Panc1 (cell line): ENCODE data around the gene YWHAG. TPM values are rescaled to one million over a fixed set of nuclear protein-coding genes. Genes with fewer than 3 reads are reported as not detected.

Experiments used
- ATAC-seq: fragments of 200-7000 bp; cut with Tn5 transposase; 2 replicates; pipeline ENCODE4 v1.9.1; 2020; ENCODE audit warnings: mild to moderate bottlenecking, moderate library complexity
- BruUV-seq: library from RNA; stranded (reverse); fragments of 400-500 nt; replicated peaks from 2 replicates; lab custom pipeline; 2021; lab: Mats Ljungman, UMichigan
- CTCF ChIA-PET: fragments of 300-600 bp; sonication (Branson Sonifier 250); formaldehyde crosslinking; loops from one replicate; lab custom pipeline; 2022; ENCODE audit warnings: antibody characterized with exemption; lab: Charles Lee
- POLR2A ChIA-PET: fragments of 300-600 bp; sonication (Branson Sonifier 250); formaldehyde crosslinking; loops from one replicate; lab custom pipeline; 2022; ENCODE audit warnings: antibody characterized with exemption; lab: Charles Lee
- DNase-seq: peaks from one replicate; pipeline ENCODE4 v3.0.0-alpha.2; 2010; ENCODE audit warnings: low read depth, low spot score
- H3K27ac ChIP-seq: 2 replicates; pipeline ENCODE4 v1.5.1; 2011; ENCODE audit warnings: mild to moderate bottlenecking, low read length, inconsistent platforms
- H3K27me3 ChIP-seq: fragments of 200-500 bp; sonication (Bioruptor generic); 2 replicates; pipeline ENCODE4 v1.6.0; 2014; ENCODE audit warnings: low read length, inconsistent platforms; ENCODE audit not compliant: control insufficient read depth, insufficient read depth
- H3K36me3 ChIP-seq: fragments of 200-500 bp; sonication (Bioruptor generic); 2 replicates; pipeline ENCODE4 v1.5.1; 2014; ENCODE audit warnings: inconsistent platforms, mild to moderate bottlenecking, low read length, moderate library complexity; ENCODE audit not compliant: control insufficient read depth, insufficient read depth
- H3K4me1 ChIP-seq: 2 replicates; pipeline ENCODE4 v1.5.1; 2011; ENCODE audit warnings: inconsistent platforms, mild to moderate bottlenecking, low read length, moderate library complexity; ENCODE audit not compliant: control insufficient read depth, insufficient read depth
- H3K4me3 ChIP-seq, 2 experiments: 2 replicates each; pipeline ENCODE4 v1.5.1; 2011 to 2012; ENCODE audit warnings: low read depth in 2 of 2, low read length in 2 of 2, mild to moderate bottlenecking in 2 of 2, inconsistent platforms in 1 of 2, moderate library complexity in 1 of 2
- H3K9me3 ChIP-seq: fragments of 200-500 bp; sonication (Bioruptor generic); 2 replicates; pipeline ENCODE4 v1.5.1; 2014; ENCODE audit warnings: low read depth, mild to moderate bottlenecking, inconsistent platforms, low read length, moderate library complexity; ENCODE audit not compliant: control insufficient read depth, insufficient read depth
- POLR2AphosphoS5 ChIP-seq: IDR thresholded peaks from 2 replicates; pipeline ENCODE4 v1.6.1; 2012; ENCODE audit warnings: mild to moderate bottlenecking, low read depth, low read length, moderate library complexity
- REST ChIP-seq, 2 experiments: IDR thresholded peaks; 2 replicates each; pipeline ENCODE4 v1.6.1; 2011 to 2012; ENCODE audit warnings: low read depth in 2 of 2, control low read depth in 1 of 2, low read length in 1 of 2, mild to moderate bottlenecking in 1 of 2, moderate library complexity in 1 of 2; ENCODE audit not compliant: insufficient read depth in 1 of 2
- SIN3A ChIP-seq: IDR thresholded peaks from 2 replicates; pipeline ENCODE4 v1.6.1; 2012; ENCODE audit warnings: low read depth, mild to moderate bottlenecking, low read length, moderate library complexity, borderline replicate concordance; ENCODE audit not compliant: insufficient read depth
- TCF7L2 ChIP-seq: IDR thresholded peaks from 2 replicates; pipeline ENCODE4 v1.6.1; 2011; ENCODE audit warnings: mild to moderate bottlenecking, low read depth, low read length, inconsistent platforms
- in situ Hi-C: cut with HindIII; loops from 2 replicates; pipeline ENCODE4 v1.10.0; 2016; ENCODE audit warnings: low sequenced_read_pairs, low pct_unique_long_range_greater_than_20kb
- intact Hi-C: fragments of 100-400 bp; cut with micrococcal nuclease; formaldehyde crosslinking; loops from one replicate; pipeline ENCODE4 v1.10.0; 2022; ENCODE audit not compliant: unreplicated experiment
- total RNA-seq: library from RNA; stranded (reverse); gene quantifications from one replicate; pipeline ENCODE4 v1.2.1, GENCODE V29; 2021; ENCODE audit not compliant: unreplicated experiment
- TF ChIP-seq, protein P1 (sequence below): fragments of 450-650 bp; IDR thresholded peaks from 2 replicates; pipeline ENCODE4 v1.5.1; 2017; ENCODE audit warnings: mild to moderate bottlenecking

The YWHAG gene
- total RNA-seq, 1 experiment from 2014 or later: 210 TPM

- DNase-seq: no peak
- Histone ChIP-seq H3K4me3 (no peak overlapping the region), H3K27me3 (no peaks in the 10 kb centered on the region), H3K4me1 (peaks cover 23% of the 10 kb centered on the region), H3K36me3 (peaks cover 36% of the 10 kb centered on the region), H3K27ac (no peak overlapping the region), H3K9me3 (no peaks in the 10 kb centered on the region)
- TF ChIP-seq TCF7L2: no peak
- no peak for TF ChIP-seq REST (IDR thresholded peaks at IDR 0.05; ENCODE audit: insufficient read depth in 1 of 2, low read depth in 2 of 2, low read length in 1 of 2)
- TF ChIP-seq POLR2AphosphoS5: no peak
- TF ChIP-seq, protein P1, sequence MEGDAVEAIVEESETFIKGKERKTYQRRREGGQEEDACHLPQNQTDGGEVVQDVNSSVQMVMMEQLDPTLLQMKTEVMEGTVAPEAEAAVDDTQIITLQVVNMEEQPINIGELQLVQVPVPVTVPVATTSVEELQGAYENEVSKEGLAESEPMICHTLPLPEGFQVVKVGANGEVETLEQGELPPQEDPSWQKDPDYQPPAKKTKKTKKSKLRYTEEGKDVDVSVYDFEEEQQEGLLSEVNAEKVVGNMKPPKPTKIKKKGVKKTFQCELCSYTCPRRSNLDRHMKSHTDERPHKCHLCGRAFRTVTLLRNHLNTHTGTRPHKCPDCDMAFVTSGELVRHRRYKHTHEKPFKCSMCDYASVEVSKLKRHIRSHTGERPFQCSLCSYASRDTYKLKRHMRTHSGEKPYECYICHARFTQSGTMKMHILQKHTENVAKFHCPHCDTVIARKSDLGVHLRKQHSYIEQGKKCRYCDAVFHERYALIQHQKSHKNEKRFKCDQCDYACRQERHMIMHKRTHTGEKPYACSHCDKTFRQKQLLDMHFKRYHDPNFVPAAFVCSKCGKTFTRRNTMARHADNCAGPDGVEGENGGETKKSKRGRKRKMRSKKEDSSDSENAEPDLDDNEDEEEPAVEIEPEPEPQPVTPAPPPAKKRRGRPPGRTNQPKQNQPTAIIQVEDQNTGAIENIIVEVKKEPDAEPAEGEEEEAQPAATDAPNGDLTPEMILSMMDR: no peak
- no peak for TF ChIP-seq SIN3A
- ChIA-PET POLR2A (no interaction called here), CTCF (no interaction called here)
- intact Hi-C loops: no loop called here
- in situ Hi-C loops: no loop called here
- BruUV-seq: no TSS peak
- no peak for ATAC-seq
These were observed 29.3 kb downstream of the YWHAG start for GRCh38 chr7:76329479-76329878.

DNA sequence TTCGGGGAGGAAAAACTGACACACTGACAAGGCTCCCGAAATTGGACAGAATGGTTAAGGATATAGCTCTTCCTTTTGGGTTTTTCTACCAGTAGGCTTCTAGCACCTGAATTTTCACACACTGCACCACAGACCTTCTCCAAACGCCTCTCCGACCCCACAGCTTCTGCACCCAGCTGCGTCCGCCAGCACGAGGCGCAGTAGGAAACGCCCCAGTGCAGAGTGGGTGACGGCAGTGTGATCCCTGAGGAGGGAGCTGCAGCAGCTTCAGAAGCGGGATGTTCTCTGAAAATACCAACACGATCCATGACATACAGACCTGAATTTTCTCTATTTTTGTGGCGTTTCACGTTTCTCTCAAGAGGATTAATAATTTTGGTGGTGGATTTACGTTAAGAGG, 30.4 kb downstream of the YWHAG start:
- Histone ChIP-seq H3K27ac (no peak overlapping the region), H3K36me3 (peaks cover 36% of the 10 kb centered on the region), H3K9me3 (no peaks in the 10 kb centered on the region), H3K4me1 (peaks cover 15% of the 10 kb centered on the region), H3K27me3 (no peaks in the 10 kb centered on the region), H3K4me3 (no peak overlapping the region)
- in situ Hi-C loops (no loop called here), intact Hi-C loops (no loop called here)
- CTCF ChIA-PET: no interaction called here
- TF ChIP-seq SIN3A (no peak), POLR2AphosphoS5 (no peak), TCF7L2 (no peak), REST (IDR thresholded peaks at IDR 0.05; ENCODE audit: insufficient read depth in 1 of 2, low read depth in 2 of 2, low read length in 1 of 2) (no peak)
- TF ChIP-seq, protein P1: no peak
- no TSS peak for BruUV-seq
- DNase-seq: no peak
- POLR2A ChIA-PET: no interaction called here
- no peak for ATAC-seq
